GDM1 (cell line): ENCODE data around the gene ATP8A2.

Experiments
- DNase-seq: peaks from one replicate; lab custom pipeline; 2025; lab: John Stamatoyannopoulos, UW

Gene ATP8A2

GRCh38 chr13:25731536-25731935 is 359.8 kb downstream of the ATP8A2 start:
- no peak for DNase-seq

- no peak for DNase-seq
Measured at GRCh38 chr13:25732111-25732865, 360.5 kb downstream of the ATP8A2 start.

- no peak for DNase-seq
Measured at GRCh38 chr13:25733001-25733491, 361.3 kb downstream of the ATP8A2 start.

GRCh38 chr13:25733696-25734435 is 362.1 kb downstream of the ATP8A2 start:
- no peak for DNase-seq

- no peak for DNase-seq
Measured at GRCh38 chr13:25738342-25739196, 366.8 kb downstream of the ATP8A2 start.

GRCh38 chr13:25739376-25739775 is 367.6 kb downstream of the ATP8A2 start:
- DNase-seq: no peak

- no peak for DNase-seq
Measured at GRCh38 chr13:25741796-25742195, 370.0 kb downstream of the ATP8A2 start.

- no peak for DNase-seq
Measured at GRCh38 chr13:25742220-25742619, 370.4 kb downstream of the ATP8A2 start.

- DNase-seq: no peak
Measured at GRCh38 chr13:25743421-25743820, 371.6 kb downstream of the ATP8A2 start.

- DNase-seq: no peak
Measured at GRCh38 chr13:25744178-25744577, 372.4 kb downstream of the ATP8A2 start.

- DNase-seq: no peak
Measured at GRCh38 chr13:25746131-25746530, 374.4 kb downstream of the ATP8A2 start.

GRCh38 chr13:25752957-25753551 is 381.3 kb downstream of the ATP8A2 start:
- DNase-seq: peak; percentile 72

GRCh38 chr13:25753976-25754375 is 382.2 kb downstream of the ATP8A2 start:
- no peak for DNase-seq

GRCh38 chr13:25756251-25756650 is 384.5 kb downstream of the ATP8A2 start:
- no peak for DNase-seq

GRCh38 chr13:25756912-25757311 is 385.1 kb downstream of the ATP8A2 start:
- no peak for DNase-seq

GRCh38 chr13:25761041-25761440 is 389.3 kb downstream of the ATP8A2 start:
- DNase-seq: no peak

- no peak for DNase-seq
Measured at GRCh38 chr13:25762281-25762680, 390.5 kb downstream of the ATP8A2 start.

GRCh38 chr13:25762795-25763377 is 391.1 kb downstream of the ATP8A2 start:
- no peak for DNase-seq

- no peak for DNase-seq
Measured at GRCh38 chr13:25764378-25764777, 392.6 kb downstream of the ATP8A2 start.

GRCh38 chr13:25765266-25765665 is 393.5 kb downstream of the ATP8A2 start:
- DNase-seq: no peak

- no peak for DNase-seq
Measured at GRCh38 chr13:25766576-25766975, 394.8 kb downstream of the ATP8A2 start.

- no peak for DNase-seq
Measured at GRCh38 chr13:25766991-25767390, 395.2 kb downstream of the ATP8A2 start.
